Aorta (tissue), 5 donors: ENCODE measurements around the gene RER1. TPM values are rescaled to one million over a fixed set of nuclear protein-coding genes. Genes with fewer than 3 reads are reported as not detected.

Experiments
- ATAC-seq: fragments of 200-7000 bp; cut with Tn5 transposase; one replicate; pipeline ENCODE4 v1.9.1; 2022; ENCODE audit warnings: moderate library complexity; ENCODE audit not compliant: low FRiP score
- DNase-seq, 2 donors: peaks; one replicate each; pipeline ENCODE4 v3.0.0-alpha.2; 2020
- H3K27ac ChIP-seq, 2 donors: one replicate each; pipeline ENCODE4 v1.5.1; 2013; ENCODE audit warnings: low read length in 2 of 2, mild to moderate bottlenecking in 2 of 2, moderate library complexity in 2 of 2, control low read depth in 1 of 2, inconsistent platforms in 1 of 2, low read depth in 1 of 2
- H3K27me3 ChIP-seq, 2 donors: one replicate each; pipeline ENCODE4 v1.6.1; 2013; ENCODE audit warnings: control low read depth in 1 of 2, low read length in 1 of 2, mild to moderate bottlenecking in 1 of 2, moderate library complexity in 1 of 2; ENCODE audit not compliant: insufficient read depth in 2 of 2, control insufficient read depth in 1 of 2
- H3K36me3 ChIP-seq, 2 donors: one replicate each; pipeline ENCODE4 v1.6.1; 2013; ENCODE audit warnings: control low read depth in 1 of 2, low read length in 1 of 2, mild to moderate bottlenecking in 1 of 2; ENCODE audit not compliant: insufficient read depth in 2 of 2, control insufficient read depth in 1 of 2
- H3K4me1 ChIP-seq, 2 donors: one replicate each; pipeline ENCODE4 v1.6.1; 2013; ENCODE audit warnings: low read length in 2 of 2, control low read depth in 1 of 2, mild to moderate bottlenecking in 1 of 2, moderate library complexity in 1 of 2; ENCODE audit not compliant: insufficient read depth in 2 of 2, control insufficient read depth in 1 of 2
- H3K4me3 ChIP-seq, 2 donors: one replicate each; pipeline ENCODE4 v1.5.1; 2013; ENCODE audit warnings: low read length in 2 of 2, control low read depth in 1 of 2, mild to moderate bottlenecking in 1 of 2
- H3K9me3 ChIP-seq: one replicate; pipeline ENCODE4 v1.6.1; 2013; ENCODE audit warnings: mild to moderate bottlenecking, low read length; ENCODE audit not compliant: control insufficient read depth
- WGBS, 2 donors: extraction: QIAGEN DNeasy Blood & Tissue Kit; methylation state at CpG; one replicate each; pipeline ENCODE4 v1.1.7; 2013; 5-methylcytosine and 5-hydroxymethylcytosine counted together
- intact Hi-C, 2 donors: fragments of 100-400 bp; cut with DNase I; formaldehyde crosslinking; loops; one replicate each; pipeline versions ENCODE4 v1.14.2 to v1.15.0; 2022
- polyA plus RNA-seq, 2 donors: library from polyadenylated mRNA; stranded (reverse); fragments of 200-250 nt; gene quantifications; one replicate each; pipeline ENCODE4 v1.2.3, GENCODE V29; 2013
- total RNA-seq, 2 donors: library from RNA; stranded (reverse); fragmentation: NEBNext Ultra II Directional; extraction: Animal tissue kit (Norgen Biotek cat#: 25700); gene quantifications; one replicate each; pipeline ENCODE4 v1.2.1, GENCODE V29; 2021
- donor health status: healthy with polysubstance abuse.
- donor health status: Bipolar disorder and iron deficiency.
- donor health status: DM: no; HTN: no; CAD: no.
- donor health status: DM: no; HTN: no; CAD: no.
- donor health status: DM: yes; HTN: yes; CAD: no.

RER1 gene
- total and polyA plus RNA-seq, 4 donors: 41.1 to 99.8 (median 83.4) TPM

GRCh38 chr1:2374252-2375155 lies 17.1 kb upstream of the RER1 start:
- peak in 1 of 2 donors; percentile 33 for DNase-seq
- 85 to 86% methylated on average over 17 of the region's 17 CpGs for WGBS, 2 donors

DNA sequence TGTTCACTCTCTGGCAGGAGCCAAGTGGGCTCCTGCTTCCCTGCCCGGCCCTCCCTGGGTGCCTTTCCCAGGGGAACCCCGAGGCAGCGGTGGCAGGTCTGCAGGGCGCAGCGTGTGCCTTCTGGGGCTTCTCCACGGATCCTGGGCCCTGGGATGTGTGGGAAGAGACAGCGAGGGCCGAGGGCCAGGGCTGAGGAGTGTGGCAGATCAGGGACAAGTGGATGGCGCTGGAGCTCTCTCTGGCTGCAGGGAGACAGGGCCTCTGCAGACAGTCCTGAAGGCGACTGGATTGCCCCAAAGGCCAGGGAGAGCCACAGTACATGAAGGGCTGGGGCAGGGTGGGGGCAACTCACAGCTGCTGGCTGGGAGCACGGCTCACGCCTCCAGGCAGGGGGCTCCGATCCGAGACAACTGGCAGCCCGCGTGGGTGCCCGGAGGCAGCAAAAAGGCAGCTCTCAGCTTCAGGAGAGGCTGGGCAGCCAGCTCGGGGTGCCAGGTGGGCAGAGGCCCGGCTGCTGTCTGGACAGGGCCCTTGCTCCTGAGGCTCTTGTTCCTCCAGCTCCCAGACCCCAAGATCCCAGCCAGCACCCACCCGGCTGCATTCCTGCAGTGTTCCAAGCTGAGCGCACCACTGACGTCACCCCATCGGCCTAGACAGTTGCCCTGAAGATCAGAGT lies 16.3 kb upstream of the RER1 start:
- 74 to 79% methylated on average over 23 of the region's 23 CpGs for WGBS, 2 donors
- no peaks in the 10 kb centered on the region for H3K27me3 ChIP-seq
- ATAC-seq (no peak), DNase-seq (peak; percentile 35 to 62)
- H3K27ac ChIP-seq: no peak overlapping the region
- no peak overlapping the region for H3K4me3 ChIP-seq
- H3K36me3 ChIP-seq: no peaks in the 10 kb centered on the region
- H3K4me1 ChIP-seq: no peaks in the 10 kb centered on the region
- no peaks in the 10 kb centered on the region for H3K9me3 ChIP-seq
- intact Hi-C loops: no loop called here

More at GRCh38 chr1:2374252-2375155, 17.1 kb upstream of the RER1 start:
- Histone ChIP-seq H3K36me3 (no peaks in the 10 kb centered on the region), H3K9me3 (no peaks in the 10 kb centered on the region), H3K27ac (no peak overlapping the region), H3K4me3 (no peak overlapping the region), H3K4me1 (no peaks in the 10 kb centered on the region), H3K27me3 (no peaks in the 10 kb centered on the region)
- intact Hi-C loops: no loop called here
- ATAC-seq: no peak

DNA sequence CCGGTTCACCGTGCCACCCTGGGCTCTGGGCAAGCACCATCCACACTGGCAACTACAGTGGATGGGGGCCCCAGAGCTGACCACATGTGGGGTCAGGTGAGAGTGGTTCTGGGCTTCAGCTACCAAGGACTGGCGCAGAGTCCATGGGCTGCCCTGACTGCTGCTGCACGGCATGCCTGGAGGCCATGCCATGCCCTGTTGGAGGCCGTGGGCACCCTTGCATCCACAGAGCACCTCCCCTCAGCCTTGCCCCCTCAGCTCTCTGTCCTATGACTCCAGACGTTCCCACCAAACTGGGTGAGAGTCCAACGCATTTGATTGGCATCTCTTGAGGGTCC lies 15.7 kb upstream of the RER1 start:
- WGBS, 2 donors: 80 to 90% methylated on average over 7 of the region's 7 CpGs

DNA sequence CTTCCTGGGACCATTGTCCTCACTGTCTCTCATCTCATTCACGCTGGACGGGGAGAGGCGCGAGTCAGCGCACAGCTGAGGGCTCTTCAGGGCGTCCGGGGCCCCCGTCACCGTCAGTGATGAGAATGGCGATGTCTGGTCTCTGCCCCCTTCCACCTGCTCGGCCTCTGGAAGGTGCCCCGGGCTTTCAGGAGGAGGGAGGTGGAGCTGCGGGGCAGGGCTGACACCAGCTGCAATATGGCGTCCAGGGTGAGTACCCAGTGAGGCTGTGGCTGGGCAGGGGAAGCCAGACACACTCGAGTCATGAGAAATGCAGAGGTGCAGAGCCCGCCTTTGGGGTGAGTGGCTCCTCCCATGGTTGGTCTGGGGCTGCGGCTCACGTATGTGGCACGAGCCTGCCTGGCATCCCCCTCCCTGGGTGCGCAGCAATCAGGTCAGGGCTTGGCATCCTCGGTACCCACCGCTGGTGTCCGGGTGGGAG lies 15.3 kb upstream of the RER1 start:
- intact Hi-C loops: no loop called here

More for the DNA sequence above, 15.7 kb upstream of the RER1 start:
- DNase-seq (peak in 1 of 2 donors; percentile 37), ATAC-seq (no peak)
- Histone ChIP-seq H3K4me1 (no peaks in the 10 kb centered on the region), H3K9me3 (no peaks in the 10 kb centered on the region), H3K27ac (no peak overlapping the region), H3K4me3 (no peak overlapping the region), H3K27me3 (no peaks in the 10 kb centered on the region), H3K36me3 (no peaks in the 10 kb centered on the region)
- intact Hi-C loops: no loop called here

DNA sequence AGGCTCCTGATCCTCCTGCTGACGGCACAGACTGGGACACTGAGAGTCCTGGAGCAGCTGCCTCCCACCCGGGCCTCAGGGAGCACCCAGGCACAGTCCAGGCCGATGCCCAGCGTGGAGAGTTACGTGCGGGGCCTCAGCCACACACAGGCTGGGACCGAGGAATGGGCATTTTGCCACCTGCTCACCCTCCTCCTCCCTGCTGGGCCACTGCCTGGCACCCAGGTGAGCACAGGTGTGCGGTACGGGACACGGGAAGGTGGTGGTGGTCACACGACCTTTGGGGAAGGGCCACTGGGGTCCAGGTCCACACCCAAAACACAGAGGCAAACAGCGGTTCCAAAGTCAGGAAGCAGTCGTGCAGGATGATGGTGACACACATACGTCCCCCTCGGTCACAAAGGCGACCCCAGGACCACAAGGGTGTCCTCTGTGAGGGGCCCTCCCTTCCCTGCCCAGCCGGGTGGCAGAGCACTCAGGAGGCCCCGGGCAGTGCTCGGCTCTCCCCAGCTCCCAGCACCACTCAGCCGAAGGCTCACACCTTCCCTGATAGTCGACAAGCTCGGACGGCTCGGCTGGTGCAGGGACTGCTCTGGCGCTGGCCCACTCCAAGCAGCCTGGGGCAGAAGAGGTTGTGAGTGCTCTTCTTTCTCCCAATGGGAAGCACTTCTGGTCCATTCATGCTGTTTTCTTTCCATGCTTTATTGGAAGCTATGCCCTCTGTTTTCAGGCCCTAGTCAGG lies 14.5 kb upstream of the RER1 start:
- intact Hi-C loops: no loop called here

More for the DNA sequence above, 15.3 kb upstream of the RER1 start:
- Histone ChIP-seq H3K4me1 (no peaks in the 10 kb centered on the region), H3K36me3 (no peaks in the 10 kb centered on the region), H3K9me3 (no peaks in the 10 kb centered on the region), H3K27ac (no peak overlapping the region), H3K4me3 (no peak overlapping the region), H3K27me3 (no peaks in the 10 kb centered on the region)
- 89 to 93% methylated on average over 23 of the region's 23 CpGs for WGBS, 2 donors
- ATAC-seq: no peak
- DNase-seq: peak; percentile 47 to 73

DNA sequence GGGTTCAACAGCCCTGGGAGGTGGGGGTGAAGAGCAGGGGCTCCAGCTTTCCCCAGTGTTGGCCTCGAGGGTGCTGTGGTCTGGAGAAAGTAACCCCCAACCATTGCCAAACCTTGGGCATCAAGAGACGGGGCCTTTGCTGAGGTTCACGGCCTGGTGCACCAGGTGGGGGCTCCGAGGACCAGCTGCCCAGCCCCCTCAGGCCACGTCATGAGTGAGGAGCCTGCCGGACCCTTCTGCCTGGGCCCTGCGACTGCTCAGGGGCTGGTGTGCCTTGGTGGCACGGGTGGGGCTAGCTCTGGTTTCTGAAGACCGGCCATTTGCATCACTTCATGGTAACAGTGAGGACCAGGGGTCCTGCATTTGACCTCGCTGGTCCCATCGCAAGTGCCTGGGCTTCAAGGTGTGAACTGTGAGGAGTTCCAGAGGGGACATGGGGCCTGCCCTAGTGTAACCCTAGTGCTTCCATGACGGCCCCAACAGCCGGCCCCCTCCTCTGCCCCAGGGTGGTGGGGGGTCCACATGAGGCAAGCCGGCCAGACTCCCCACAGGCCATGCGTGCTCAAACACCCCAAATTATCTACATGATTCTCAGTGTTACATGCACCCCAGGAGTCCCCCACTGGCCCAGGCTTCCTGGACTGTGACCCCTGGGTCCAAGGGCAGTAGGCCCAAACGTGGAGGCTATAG lies 13.7 kb upstream of the RER1 start:
- no peak overlapping the region for H3K27ac ChIP-seq
- no peaks in the 10 kb centered on the region for H3K4me1 ChIP-seq
- ATAC-seq (no peak), DNase-seq (peak; percentile 30 to 64)
- no peaks in the 10 kb centered on the region for H3K9me3 ChIP-seq
- 90 to 91% methylated on average over 16 of the region's 16 CpGs for WGBS, 2 donors
- no peaks in the 10 kb centered on the region for H3K36me3 ChIP-seq
- H3K27me3 ChIP-seq: no peaks in the 10 kb centered on the region
- H3K4me3 ChIP-seq: no peak overlapping the region
- intact Hi-C loops: no loop called here

More for the DNA sequence above, 14.5 kb upstream of the RER1 start:
- ATAC-seq (no peak), DNase-seq (peak; percentile 40 to 65)
- no peak overlapping the region for H3K27ac ChIP-seq
- H3K4me1 ChIP-seq: no peaks in the 10 kb centered on the region
- no peaks in the 10 kb centered on the region for H3K9me3 ChIP-seq
- no peaks in the 10 kb centered on the region for H3K27me3 ChIP-seq
- WGBS, 2 donors: 88 to 90% methylated on average over 25 of the region's 25 CpGs
- H3K4me3 ChIP-seq: no peak overlapping the region
- H3K36me3 ChIP-seq: no peaks in the 10 kb centered on the region

GRCh38 chr1:2378441-2378851 lies 13.2 kb upstream of the RER1 start:
- intact Hi-C loops: no loop called here
- Histone ChIP-seq H3K27me3 (no peaks in the 10 kb centered on the region), H3K4me1 (no peaks in the 10 kb centered on the region), H3K9me3 (no peaks in the 10 kb centered on the region), H3K27ac (no peak overlapping the region), H3K36me3 (no peaks in the 10 kb centered on the region), H3K4me3 (no peak overlapping the region)
- WGBS, 2 donors: 91 to 92% methylated on average over 24 of the region's 24 CpGs
- ATAC-seq: no peak
- DNase-seq: peak; percentile 36 to 52
